Mucosa of gallbladder (tissue), 1 donor: ENCODE results near the gene MYOD1. TPM values are rescaled to one million over a fixed set of nuclear protein-coding genes. Genes with fewer than 3 reads are reported as not detected.

Experiments used
- DNase-seq: peaks from one replicate; pipeline ENCODE4 v3.0.0-alpha.2; 2020; ENCODE audit warnings: low spot score
- total RNA-seq: library from RNA; stranded (reverse); gene quantifications from one replicate; pipeline ENCODE4 v1.2.1, GENCODE V29; 2021
- donor health status: DM: no; HTN: no; CAD: no.

The MYOD1 gene
- total RNA-seq, 1 donor from 2014 or later: not detected

DNA sequence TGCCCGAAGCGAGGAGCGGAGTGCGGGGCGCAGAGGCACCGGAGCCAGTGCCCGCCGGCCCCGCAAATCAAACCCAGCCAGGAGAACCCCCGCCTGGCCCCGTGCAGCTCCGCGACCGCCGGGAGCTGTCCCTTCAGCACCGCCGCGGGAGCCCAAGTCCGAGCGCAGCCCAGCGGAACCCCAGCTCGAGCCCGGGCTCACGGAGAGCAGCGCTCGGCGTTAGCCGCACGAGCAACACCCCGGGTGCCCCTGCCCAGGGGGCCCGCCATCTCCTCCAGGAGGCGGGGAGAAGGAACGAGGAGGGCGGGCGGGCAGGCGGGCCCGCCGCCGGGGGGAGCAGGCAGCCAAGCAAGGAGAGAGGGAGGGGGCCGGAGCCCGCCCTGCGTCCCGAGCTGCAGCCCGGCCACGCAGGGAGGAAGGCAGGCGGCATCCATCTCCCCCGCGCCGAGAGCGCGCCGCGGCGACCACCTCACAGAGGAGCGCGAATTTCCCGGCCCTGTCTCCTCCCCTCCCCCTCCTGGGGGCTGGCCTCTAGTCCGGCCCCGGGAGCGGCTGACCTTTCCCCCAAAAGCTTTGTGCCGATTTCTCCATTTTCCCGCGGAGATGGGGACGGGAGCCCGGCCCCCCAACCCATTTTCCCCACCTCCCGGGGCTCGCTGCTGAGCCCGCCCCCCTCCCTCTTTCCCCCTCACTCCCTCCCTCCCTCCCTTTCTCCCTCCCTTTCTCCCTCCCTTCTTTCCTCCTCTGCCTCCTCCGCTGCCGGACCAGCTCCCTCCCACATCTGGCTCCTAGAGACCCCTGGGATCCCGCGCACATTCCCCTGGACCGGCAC is 15.8 kb downstream of the MYOD1 start:
- peak; percentile 67 for DNase-seq

DNA sequence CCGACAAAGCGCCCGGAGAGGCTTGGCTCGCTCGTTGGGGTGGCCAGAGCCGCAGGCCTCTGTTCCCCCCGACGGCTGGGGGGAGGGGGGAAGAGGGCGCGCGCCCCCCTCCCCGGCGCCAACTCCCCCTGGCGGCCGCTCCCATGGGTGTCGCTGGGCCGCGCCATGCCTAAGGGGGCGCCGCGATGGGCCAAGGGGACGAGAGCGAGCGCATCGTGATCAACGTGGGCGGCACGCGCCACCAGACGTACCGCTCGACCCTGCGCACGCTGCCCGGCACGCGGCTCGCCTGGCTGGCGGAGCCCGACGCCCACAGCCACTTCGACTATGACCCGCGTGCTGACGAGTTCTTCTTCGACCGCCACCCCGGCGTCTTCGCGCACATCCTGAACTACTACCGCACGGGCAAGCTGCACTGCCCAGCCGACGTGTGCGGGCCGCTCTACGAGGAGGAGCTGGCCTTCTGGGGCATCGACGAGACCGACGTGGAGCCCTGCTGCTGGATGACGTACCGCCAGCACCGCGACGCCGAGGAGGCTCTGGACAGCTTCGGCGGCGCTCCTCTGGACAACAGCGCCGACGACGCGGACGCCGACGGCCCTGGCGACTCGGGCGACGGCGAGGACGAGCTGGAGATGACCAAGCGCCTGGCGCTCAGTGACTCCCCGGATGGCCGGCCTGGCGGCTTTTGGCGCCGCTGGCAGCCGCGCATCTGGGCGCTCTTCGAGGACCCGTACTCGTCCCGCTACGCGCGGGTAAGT is 16.6 kb downstream of the MYOD1 start:
- no peak for DNase-seq

DNA sequence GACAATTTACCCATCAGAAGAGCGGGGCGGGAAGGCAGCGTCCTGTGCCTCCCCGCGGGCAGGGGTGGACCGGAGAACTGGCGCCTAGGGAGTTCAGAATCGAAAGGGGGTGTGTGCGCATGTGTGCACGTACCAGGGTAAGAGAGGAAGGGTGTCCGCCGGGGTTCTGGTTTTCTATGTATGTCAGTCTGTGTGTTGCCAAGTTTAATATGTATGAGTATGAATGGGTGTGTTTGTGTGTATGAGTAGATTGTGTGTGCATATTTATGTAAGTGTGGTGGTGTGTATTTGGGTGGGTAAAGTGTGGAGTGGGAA is 17.2 kb downstream of the MYOD1 start:
- no peak for DNase-seq

DNA sequence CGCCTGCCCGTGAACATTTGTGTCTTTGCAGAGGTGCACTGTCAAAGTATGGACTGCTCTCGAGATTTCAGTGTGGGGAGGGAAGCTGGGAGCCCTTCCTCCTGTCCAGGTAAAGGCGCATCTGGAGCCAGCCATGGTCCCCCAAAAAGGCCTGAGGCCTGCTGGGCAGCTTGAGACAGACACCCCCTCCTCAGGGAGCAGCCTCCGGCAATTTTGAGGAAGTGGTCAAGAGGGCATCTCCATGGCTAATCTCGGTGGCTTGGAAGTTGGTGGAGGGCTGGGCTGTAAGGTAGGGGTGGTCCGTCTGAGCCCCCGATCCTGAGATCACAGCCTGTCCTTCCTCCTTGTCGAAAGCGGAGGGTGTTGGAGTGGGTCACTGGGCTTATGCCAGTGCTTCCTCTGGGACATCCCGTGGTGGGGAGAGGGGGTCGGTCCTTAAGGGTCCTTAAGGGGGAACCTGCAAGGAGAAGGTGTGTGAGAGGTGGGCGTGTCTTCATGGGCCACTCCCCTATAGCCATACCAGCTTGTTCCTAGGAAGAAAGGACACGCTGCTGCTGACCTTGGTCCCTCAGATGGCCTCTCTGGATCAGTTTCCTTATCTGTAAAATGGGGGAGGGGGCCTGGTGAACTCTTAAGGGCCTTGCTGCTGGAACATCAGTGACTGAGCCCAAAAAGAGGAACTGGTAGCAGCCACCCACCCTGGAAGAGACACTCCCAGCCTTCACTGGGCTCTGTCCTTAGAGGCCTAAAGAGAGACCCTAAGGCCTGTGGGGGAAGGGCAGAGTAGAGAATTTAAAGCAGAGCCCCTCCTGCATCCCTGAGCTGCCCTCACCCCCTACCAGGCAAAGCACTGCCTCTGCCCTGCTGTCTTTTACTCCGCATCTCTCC is 17.8 kb downstream of the MYOD1 start:
- no peak for DNase-seq

DNA sequence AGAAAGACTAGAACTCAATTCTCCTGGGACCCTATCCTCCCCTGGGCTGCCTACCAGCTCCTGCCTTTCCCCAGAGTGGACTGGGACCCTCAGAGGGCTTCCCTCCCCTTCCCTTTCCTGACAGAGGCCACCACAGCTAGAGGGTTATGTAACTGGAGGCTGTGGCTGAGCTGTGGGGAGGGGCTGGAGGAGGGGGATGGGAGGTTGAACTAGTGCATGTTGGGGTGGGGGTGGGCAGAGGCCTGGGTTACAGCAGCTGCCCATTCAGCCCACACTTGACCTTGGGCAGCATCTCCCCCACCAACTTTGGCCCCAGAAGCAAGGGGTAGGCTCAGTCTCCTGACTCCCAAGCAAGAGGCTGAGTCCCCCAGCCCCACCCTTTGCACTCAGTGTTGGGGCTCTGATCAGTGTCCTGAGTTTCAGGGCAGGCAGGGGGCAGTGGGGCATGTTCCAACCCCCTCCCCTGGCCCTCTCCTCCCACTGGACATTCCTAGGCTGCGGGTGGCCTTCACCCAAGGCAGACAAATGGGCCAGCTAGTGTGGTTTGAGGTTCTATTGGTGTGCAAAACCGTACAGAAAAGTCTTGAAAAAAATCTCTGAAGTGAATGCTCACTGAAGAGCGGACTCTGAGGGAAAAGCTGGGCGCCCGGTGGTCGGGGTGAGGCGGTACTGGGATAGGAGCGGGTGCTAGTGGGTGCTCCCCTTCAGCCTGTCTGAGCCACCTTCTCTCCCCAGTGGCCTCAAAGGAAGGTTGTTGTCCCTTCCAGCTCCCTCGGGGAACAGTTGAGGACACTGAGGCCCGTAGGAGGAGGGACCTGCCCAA is 19.0 kb downstream of the MYOD1 start:
- no peak for DNase-seq

DNA sequence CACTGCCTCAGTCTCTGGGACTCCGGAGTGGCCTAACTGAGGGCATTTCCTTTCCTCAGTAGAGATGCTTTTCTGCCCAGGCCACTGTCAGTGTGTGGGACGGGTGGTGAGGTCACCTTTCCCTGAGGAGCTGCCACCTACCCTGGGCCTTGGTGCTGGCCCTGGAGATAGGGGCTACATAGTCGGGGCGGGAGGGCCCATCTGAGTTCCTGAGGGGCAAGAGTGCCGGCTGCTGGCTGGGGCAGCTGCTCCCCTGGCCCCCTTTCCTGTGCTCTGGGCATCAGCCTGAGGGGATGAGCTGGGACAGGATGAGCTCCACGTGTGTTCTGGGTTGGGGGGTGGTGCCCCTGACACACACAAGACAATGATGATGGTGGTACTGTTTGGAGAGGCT is 20.6 kb downstream of the MYOD1 start:
- DNase-seq: no peak

DNA sequence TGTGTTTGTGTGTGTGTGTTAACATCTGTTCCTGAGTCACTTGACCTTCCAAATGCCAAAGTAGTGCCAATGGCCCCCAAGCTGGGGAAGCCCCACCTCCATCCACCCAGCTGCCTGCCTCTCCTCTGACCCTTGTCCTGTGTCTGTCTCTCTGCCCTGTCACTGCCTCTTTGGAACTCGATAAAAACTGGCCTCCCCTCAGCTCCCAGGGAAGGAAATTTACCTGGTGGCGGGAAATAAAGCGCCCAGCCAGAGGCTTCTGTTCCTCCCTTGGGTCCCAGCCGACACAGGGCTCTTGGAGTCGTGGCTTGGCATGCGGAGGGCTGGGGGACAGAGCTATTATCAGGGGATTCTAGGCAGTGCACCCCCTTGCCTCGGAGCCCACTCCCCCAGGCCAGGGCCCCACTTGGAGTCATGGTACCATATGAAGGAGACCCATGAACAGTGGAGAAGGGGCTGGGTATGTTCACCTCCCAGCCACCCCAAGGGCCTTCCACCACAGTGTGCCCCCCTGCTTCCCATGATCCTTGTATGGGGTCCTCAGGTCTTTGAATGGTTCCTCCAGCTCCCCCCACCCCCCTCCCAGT is 21.4 kb downstream of the MYOD1 start:
- no peak for DNase-seq

DNA sequence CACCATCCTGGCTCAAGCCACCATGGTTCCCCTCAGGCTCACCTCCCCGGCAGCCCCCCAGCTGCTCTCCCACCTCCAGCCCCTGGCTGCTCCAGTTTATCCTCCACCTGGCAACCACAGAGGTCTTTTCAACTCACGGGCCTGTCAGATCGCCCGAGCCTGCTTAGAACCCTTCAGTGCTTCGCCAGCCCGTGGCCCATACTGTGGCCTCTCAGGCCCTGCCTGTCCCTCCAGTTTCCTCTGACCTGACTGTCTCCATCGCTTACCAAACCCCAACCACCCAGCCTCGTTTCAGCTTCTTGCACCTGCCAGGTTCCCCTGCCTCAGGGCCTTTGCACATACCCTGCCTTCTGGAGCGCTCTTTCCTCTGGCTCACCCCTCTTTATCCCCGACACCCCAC is 22.1 kb downstream of the MYOD1 start:
- no peak for DNase-seq

DNA sequence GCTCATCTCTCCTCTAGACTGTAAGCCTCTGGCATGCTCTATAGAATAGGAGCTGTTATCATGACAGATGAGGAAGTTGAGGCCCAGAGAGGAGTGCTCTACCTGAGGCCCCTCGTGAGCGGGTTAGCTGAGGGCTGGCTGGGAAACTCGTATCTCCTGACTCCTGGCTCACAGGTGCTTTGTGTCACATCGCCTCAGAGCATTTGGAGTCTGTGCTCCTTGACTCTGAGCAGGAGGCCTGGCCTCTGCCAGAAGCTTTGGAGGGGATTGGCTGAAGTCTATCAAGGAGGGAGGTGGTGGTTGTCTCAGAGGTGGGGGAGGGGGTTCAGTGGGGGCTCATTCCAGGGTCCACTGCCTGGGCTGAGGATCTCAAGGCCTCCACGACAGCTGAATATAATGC is 22.6 kb downstream of the MYOD1 start:
- DNase-seq: no peak

DNA sequence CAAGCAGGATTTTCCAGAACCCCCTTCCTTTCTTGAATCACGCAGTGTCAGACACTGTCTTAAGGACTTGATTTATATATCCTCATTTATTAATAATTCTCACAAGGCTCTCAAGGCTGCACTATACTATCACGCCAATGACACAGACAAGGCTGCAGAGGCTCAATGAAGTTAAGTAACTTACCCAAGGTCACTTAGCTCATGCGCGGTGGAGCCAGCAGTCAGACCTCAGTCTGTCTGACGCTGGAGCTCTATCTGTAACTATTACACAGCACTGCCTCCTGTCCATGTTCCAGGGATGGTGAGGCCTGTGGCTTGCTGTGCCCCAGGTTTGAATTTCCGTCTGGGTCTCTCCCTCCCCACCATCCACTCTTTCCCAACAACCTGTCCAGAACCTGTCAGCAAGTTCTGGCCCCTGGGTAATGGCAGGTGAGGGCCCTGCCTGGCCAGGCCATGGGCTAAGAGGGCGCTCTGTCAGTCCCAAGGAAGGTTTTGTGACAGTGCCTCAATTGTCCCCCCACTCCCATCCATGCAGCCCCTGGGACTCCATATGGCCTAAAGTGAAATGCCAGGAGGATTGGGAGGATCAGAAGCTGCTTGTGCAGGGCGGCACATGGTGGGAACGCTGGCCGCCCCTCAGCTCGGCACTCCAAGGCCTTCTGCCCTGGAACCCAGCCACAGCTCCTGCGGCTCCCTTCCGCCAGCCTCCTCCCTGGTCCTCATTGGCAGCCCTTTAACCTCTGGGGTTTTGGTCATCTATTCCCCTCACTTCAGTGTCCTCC is 23.8 kb downstream of the MYOD1 start:
- no peak for DNase-seq

DNA sequence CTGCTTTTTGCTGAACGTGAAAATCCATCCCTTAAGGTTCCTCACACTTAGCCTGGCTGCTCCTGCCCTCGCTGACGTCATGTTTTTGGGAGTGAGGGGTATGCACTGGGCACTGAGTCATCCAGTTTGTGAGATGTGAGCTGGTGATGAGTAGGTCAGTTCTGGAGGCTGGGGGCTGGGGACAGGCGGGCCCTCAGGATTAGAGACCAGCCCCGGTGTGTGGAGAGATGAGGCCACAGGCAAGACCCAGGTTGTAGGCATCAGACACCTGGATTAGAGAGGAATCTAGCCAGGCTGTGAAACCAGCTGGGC is 24.4 kb downstream of the MYOD1 start:
- no peak for DNase-seq

DNA sequence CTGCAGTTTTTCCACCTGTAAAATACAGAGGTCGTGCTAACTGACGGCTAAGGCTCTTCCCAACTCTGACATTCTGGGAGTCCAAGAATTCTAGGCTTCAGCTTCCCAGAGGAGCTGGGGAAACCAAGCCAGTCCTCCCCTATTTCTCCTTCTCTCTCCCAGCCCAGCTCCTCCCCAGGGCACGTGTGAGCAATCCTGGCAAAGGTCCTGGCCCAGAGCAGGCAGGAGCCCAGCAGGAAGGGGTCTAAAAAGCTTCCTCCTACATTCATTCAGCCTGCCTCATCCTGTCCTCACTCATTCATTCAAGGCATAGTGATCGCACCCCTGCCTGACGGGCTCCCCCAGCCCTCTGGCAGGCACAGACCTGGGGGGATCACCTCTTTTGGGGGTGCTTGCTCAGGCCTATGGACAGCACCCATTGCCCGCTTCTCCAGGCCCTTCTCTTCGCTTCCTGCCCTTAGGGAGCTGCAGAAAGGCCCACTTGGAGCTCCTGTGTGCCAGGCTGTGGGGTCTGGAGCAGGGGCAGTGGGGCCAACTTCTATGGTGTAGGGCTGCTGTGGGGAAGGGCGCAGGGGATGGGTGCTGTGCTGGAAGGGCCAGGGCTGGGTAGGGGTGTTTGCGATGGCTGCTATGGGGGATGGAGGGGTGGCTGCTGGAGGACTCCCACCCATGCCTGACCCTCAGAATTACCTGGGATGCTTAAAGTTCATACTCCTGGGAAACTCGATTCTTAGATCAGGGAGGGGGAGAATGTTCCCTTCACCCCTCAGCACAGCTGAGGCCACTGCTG is 25.0 kb downstream of the MYOD1 start:
- no peak for DNase-seq

DNA sequence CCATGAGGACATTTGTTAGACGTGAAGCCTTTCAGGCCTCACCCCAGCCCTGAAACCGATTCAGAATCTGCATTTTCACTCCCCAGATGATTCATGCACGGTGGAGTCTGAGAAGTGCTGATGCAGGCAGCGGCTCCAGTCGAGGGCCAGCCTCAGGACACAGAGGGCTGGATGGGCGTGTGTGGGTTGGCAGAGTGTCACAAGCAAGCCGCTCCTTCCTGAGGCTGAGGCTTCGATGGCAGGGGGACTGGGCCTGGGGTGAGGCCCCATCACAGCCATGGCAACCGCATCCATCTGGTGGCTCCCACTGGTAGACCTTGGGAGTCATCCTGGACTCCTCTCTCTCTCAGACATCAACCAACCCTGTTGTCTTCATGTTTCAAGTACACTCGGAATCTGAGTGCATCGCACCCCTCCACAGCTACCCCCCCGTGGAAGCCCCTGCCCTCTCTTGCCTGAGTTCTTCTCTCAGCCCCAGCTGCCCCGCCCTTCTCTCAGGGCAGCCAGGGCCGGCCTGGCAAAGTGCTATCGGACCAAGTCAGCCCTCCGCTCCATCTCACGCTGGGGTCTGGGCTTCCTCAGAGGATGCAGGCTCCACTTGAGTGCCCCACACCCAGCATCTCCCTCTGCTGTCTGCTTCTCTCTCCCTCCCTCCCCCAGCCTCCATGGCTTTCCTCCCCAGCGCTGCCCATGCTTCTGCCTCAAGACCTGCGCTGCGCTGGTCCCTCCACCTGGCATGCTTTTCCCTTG is 25.8 kb downstream of the MYOD1 start:
- DNase-seq: no peak

DNA sequence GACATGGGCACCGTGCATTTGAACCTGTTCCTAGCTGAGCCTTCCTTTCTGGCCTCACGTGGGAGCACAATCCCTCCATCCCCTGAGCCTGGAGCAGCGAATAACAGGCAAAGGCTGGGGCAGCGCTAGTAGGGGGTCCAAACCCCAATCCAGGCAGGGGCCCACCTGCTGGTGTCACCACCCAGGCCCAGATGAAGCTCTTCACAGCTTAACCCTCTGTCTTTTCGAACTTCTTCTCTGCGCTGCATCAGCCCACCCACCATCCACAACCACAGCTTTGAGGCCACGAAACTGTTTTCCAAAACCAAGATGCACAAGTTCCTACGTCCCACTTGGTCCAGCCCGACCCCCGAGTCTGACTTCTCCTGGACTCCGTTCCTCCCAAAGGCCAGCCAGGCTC is 26.7 kb downstream of the MYOD1 start:
- DNase-seq: no peak

DNA sequence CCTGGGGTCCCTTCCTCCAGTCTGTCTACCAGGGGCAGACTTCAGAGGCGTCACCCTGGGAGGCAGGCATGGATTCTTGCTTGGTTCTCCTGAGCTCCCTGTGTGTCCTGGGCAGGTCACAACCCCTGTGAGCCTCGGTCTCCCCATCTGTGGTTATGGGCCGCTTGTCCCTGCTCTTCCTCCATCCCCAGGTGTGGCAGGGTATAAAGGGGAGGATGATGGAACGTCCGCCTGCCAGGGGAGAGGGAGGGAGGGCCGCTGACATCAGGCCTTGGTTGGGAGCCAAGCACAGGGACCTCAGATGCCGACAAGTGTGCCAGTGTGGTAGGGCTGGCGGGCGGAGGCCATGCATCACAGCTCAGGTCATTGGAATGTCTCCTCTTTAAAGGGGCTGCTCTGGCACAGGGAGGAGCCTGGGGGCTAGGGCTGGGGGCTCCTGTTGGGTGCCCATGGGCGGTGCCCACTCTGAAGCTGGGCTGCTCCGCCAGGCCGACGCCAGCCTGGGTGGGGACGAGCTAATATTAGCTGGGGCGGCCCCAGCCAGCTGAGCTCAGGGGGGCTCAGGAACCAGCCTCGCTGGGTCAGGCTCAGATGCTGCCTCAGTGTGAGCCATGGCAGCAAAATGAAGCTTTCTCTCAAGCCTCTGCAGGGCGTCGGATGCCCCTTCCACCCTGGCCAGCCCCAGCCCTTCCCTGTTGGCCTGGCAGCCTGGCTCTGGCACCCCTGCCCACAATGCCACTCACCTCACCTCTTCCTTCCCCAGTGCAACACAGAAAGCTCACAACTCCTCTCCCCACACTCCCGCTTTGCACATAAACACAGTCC is 28.0 kb downstream of the MYOD1 start:
- no peak for DNase-seq

DNA sequence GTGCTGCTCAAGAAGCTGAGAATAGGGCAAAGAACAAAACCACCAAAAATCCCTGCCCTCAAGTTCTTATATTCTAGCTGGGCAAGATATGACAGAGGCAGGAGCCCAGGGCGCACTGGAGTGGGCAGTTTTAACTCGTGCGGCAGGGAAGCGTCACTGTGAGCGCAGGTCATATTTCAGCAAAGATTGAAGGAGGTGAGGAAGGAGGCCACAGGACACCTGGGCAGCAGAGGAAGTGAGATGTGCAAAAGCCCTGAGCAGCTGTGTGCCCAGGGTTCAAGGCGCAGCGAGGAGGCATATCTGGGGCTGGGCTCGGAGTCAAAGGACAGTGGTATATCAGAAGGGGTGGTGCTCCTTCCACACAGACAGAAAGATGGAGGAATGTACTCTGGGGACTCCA is 28.7 kb downstream of the MYOD1 start:
- DNase-seq: no peak

DNA sequence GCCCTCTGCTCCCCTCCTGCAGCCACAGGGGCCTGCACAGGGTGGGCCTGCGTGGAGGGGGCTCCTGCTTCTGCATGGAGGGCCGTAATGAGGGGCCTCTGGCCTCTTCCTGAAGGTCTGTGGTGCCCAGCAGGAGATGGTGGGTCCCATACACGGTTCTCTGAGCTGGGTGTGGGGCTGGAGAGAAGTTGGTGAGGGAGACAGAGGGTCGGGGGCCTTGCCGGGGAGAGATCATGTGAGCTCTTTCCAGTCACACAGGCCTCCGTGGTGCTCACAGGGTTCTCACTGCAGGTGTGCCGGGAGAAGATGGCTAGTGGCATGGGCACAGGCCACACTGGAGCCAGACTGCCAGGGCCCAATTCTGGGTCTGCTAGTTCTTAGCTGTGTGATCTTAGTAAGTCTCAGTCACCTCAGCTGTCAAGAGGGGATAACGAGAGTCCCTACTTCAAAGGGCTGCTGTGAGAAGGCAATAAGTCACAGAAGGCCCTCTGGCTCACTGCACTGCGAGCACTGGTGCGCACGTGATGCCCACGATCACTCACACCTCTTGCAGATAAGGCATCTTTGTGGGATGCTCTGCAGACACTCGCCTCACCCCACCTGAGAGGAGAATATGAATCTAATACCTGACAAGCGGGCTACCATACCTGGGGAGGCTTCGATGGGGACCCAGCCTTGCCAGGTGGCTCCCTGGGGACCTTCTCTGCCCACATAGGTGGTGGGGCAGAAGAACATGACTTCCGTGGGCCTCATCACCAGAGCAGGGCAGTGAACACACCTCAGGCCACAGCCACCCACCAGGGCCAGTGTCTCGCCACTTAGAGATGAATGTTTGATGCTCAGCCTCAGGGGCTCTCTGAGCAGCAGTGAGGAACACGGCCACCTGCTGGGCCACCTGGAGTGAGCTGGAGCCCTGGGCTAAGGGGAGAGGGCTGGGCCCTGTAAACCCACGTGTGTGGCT is 29.7 kb downstream of the MYOD1 start:
- no peak for DNase-seq
